ENCODE results near the gene PCSK6.
"Not testable (repeated sequence)": the region's sequence is repeated elsewhere in the genome, so short reads cannot be mapped to it uniquely, and the experiment has no call there.

PCSK6 gene

DNA sequence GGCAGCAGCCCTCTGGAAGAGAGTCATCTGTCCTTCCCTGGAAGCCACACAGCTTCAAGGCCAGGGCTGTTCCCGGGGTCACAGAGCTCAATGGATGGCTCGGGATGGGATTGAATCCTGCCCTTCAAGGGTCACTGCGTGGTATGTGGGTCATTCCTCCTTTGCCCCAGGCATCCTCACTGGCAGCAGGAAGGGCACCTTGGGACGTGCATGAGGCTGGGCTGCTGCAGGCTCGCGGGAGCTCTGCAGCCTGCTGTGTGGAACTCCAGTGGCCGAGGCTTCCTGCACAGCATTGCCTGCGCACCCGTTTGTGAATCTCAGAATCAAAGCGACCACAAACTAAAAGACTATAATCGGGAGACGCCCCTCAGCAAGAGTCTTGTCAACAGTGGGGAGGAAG, 60.7 kb downstream of the PCSK6 start:
- DNase-seq, result no peak

DNA sequence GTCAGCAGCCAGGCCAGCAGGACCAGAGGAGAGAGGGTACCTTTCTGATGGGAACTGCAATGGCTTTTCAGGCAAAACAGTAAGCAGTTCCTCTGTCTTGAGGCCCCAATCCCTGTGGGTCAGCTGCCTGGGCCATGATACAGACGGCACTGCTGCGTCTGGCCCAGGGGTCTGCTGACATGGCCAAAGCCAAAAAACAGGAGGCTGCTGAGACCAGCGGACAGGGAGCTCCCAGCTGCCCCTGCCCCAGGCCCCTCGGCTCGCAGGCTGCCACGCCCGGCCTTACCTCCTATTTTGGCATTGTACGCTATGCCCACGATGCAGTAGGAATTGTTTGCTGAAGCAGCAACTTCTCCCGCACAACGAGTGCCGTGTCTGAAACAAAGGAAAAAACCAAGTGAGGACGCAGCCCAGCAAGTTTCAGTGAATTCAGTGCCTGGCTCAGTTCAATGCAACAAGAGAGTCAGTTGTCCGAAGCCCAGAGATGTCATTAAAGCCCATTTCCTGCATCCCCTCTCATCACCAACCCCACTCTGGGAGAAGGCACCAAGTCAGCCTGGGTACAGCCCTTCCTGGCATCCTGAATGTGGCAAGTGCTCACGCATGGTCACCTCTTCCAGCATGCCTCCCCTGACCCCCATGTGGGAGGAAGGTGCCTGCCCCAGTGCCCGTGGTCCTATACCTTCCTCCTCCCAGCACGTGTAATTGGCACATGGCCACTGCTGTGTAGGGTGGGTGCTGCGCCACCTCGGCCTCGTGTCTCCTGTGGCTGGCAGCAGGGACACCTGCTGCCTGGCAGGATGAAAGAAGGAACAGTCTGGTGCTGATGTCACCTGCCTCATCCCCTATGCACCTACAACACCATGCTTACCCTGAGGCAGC, 61.7 kb downstream of the PCSK6 start:
- no peak for DNase-seq

DNA sequence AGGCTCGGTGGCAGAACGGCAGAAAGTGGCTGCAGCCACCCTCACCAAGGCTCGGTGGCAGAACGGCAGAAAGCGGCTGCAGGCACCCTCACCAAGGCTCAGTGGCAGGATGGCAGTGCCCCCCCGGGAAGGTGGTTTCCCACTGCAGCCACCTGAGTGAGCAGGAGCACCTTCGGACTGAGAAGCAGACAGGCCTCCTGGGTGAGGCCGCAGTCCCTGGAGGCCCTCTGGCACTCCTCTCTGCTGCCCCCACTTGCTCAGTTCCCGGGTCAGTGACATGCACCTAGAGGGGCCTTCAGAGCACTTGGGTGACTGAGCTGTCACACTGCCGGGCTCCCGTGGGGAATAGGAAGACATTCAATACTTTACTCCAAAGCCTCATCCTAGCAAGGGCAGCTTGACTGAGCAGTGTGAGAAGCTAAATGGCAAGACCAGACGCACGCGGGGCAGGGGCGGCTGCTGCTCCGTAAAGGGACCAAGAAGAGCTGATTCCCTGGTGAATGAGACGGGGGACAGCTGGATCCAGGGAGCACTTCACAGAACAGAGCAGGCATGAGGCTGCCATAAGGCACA, 62.7 kb downstream of the PCSK6 start:
- DNase-seq, result no peak

DNA sequence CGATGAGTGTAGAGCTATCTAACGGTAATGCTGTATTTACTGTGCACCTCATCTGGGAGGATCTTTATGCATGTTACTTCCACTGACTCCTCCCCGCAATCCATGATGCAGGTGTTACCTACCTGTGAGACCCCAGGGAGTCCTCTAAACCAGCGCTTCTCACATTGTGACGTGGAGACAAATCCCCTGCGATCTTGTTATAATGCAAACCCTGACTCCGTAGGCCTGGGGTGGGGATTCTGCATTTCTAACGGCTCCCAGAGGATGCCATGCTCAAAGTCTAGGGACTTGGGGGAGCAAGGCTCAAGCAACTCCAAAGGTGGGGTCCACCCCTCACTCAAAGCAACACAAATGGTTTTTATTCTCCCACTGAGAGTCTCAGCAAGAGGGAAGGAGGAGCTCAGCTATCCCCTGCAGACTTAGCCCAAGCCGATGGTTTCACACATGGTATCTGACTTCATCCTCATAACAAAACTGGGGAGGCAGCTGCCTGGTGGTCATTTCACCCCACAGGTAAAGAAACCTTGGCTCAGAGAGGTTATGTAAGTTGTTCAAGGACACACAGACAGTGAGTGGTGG, 63.6 kb downstream of the PCSK6 start:
- no peak for DNase-seq

DNA sequence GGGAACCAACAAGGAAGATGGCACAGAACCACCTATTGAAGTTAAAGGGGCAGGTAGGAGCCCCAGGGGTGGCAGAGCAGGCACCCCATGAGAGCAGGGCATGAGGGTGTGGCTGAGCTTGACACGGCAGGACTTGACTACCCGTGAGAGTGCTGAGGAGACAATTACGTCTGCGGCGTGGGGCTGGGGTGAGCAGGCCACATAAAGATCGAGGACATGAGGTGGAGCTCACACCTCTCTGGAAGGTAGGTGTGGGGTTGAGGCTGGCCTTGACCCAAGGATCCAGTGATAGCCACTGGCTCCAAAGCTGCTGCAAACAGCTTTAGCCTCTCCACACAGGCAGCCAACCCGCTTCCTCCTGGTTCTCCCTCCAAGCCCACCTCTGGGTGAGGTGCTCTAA, 64.5 kb downstream of the PCSK6 start:
- DNase-seq, result no peak

DNA sequence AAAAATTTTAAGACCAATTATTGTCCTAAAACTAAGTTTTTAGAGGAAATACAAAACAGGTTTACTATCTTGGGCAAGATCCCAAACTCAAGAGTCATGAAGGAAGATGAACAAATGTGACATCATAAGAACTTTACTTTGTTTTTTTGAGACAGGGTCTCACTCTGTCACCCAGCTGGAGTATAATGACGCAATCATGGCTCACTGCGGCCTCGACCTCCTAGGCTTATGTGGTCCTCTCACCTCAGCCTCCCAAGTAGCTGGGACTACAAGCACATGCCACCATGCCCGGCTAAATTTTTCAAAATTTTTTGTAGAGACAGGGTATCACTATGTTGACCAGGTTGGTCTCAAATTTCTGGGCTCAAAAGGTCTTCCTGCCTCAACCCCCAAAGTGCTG, 69.3 kb downstream of the PCSK6 start:
- DNase-seq, result no peak

DNA sequence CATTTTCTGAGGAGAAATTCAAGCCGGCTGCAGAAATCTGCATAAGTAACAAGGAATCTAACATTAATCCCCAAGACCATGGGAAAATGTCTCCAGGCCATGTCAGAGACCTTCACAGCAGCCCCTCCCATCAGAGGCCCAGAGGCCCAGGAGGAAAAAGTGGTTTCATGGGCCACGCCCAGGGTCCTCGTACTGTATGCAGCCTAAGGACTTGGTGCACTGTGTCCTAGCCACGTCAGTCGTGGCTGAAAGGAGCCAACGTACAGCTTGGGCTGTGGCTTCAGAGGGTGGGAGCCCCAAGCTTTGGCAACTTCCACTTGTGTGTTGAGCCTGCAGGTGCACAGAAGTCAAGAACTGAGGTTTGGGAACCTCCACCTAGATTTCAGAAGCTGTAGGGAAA, 73.0 kb downstream of the PCSK6 start:
- not testable (repeated sequence) for DNase-seq

DNA sequence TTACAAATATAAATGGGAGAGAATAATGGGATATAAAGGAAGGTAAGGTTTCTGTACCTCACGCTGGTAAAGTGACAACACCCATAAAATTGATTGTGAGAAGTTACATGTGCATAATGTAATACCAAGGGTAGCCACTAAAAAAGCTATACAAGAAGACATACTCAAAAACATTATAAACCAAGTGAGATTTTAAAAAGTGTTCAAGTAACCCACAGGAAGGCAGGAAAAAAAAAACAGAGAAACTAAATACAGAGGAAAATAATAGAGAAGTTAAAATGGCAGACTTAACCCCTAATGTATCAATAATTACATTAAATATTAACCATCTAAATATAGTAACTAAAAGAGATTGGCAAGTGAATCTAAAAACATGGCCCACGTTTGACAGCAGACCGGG, 76.3 kb downstream of the PCSK6 start:
- DNase-seq, result no peak

DNA sequence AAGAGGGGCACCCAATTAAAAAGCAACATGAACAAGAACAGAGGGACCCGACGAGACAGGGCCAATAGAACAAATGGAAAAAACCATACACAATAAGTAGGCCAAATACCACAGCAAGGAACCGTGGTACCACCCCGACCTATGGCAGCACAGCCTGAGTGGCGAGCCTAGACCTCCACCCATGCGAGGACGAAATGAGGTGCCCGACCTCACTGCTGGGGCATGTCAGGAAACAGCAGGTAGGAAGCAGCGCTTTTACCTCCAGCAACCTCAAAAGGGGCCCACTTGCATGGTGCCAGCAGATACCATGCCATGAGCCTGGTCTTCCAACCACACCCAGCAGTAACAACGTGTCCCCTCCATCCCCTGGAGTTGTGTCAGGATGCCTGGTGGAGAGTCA, 77.9 kb downstream of the PCSK6 start:
- DNase-seq, result no peak

DNA sequence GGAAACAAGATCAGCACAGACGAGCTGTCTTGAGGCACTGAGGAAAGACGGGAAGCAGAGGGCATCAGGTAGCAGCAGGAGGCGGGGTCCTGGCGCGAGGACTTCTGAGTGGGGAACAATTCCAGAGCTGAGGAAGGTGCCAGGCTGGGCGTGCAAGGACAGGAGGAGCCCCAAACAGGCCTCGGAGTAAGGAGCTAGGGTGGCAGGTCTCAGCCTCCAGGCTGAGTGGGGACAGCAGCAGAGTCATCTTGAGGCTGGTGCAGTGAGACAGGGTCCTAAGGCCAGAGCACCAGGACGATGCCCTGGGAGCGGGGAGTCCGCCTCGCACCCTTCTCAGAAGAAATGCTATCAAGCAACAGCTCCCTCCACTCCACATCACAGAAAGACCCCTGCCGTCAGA, 78.4 kb downstream of the PCSK6 start:
- no peak for DNase-seq

DNA sequence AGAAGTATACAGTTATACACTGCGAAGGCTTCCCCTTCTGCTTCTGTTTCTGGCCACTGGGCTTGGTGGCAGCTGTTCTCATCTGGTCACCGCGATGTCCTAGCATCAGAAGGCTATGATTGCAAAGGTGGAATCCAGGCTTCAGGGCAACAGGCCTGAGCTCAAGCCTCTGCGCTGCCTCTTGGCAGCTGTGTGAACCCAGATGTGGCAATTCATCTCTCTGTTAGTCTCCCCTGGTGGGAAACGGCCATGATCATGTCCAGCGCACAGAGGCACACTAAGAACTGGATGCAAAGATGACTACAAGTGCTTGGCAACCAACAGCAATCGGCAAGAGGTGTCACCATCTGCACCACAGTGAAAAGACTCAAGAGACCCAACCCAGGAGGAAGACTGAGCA, 78.9 kb downstream of the PCSK6 start:
- DNase-seq, result no peak

DNA sequence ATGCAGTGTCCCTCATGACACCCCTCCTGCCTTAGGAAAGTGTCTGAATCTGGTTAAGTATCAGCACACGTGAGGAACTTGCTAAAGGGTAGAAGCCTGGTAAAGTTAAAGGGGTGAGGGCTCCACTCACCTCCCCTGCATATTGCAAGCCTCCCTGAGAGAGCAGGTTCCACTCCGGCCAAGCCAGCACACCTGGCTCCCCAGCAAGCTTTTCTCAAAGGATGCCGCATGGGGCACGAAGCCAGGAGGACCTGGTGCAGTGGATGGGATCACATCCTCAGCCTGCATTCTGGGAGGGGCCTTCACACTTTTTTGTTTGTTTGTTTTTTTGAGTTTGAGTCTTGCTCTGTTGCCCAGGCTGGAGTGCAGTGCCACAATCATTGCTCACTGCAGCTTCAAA, 79.9 kb downstream of the PCSK6 start:
- DNase-seq, result no peak

DNA sequence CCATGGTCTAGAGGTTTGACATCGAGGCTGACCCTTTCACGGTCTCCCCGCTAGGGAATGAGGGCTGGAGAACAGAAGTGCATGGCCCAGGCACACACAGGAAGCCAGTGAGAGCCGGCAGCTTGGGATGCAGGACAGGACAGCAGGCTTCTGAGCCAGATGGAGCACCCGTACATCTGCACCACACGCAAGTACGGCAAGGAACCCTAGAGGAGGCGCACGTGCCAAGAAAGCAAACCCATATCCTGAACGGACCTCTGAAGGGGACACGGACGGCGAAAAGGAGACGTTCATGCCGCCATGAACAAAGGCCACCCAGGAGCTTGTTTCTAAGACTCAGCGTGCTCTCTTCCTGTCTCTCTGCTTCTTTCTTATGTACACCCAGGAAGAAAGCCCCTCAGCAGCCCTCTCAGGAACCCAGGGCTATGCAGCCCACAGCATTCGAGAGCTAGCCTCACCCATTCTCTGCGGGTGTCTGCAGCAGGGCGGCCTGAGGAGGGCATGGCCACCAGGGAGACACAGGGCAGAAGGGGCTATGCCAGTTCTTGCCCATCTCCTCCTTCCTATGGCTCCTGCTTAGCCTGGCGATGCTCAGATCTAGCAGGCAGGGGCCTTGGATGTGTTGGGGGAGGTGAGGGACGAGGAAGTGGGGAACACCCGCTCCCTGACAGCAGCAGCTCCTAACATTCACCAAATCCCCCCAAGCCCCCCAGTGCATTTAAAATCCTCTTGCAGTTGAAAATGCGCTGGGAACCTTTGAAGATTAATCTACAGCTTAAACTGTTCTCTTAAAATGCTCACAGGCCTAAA, 81.3 kb downstream of the PCSK6 start:
- no peak for DNase-seq

DNA sequence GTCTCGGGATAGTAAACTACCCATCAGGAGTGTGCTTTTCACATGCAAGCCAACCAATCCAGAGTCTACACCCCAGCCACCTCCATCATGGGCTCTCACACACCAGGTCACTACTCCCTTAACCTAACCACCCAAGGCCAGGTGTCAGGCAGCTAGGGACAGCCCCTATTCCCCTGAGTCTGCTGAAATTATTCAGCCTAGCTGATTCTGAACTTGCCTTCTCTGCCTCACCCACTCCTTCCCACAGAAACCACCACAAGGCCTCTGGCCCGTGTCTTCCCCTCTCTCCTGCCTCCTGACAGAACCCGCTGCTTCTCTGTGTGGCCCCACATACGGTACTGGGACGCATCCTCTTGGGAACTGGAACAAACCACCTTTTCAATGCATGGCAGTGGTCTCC, 82.1 kb downstream of the PCSK6 start:
- DNase-seq, result no peak

DNA sequence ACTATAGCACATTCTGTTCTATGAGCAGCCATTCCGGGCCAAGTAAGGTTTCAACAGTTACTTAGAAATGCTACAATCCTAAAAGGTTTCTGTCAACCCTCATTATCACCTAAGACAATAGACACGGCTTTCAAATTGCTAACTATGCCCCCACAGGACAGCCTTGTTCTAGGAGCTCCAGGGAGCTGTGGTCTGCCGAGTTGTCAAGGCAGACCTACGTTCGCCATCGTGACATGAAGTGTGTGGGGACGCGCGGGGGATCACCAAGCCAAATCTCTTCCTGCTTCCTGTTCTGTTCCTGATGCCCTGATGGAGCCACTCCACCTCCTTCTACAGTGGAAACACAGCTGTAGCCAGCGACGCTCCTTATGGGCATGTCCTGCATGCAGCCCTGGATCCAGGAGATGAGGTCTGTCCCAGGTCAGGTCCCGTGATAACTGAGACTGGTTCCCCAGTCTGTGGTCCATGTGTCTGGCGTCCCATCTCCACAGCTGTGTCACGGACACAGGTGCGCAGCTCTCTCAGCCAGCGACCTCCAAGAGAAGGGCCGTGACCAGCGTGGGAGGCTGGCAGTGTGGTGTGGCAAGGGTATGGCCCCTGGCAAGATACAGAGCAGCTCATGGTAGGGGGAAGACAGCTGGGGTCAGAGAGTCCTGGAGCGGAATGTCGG, 82.8 kb downstream of the PCSK6 start:
- no peak for DNase-seq

DNA sequence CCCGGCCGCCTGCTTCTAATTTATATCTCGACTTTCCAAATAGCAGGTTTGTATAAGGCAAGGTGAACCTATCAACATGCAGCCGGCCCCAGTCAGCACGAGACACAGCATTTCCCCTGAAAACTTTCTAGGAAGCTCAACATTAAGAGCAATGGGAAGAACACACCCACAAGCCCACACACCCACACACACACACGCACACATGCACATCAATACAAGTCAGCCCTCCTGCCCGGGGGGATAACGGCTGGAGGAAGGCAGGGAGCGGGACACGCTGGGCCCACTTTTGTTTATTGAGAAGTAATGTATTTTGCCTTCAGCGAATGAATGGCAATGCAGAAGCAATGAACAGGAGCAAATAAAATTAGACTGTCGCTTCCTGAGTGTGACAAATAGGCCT, 83.5 kb downstream of the PCSK6 start:
- no peak for DNase-seq

DNA sequence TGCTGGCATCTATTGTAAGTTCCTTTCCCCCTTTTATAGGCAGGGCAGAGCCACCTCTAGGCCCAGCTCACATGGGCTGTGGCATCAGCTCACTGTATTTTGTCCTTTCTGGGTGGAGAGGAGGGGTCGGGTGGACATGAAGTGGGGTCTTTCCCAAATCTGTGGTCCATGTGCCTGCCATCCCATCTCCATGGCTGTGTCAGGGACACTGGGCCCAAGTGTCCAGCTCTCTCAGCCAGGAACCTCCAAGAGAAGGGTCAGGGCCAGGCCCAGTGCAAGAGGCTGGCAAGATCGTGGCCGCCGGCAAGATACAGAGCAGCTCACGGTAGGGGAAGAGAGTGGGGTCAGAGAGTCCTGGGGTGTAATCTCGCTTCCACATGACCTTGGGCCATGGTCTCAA, 85.3 kb downstream of the PCSK6 start:
- no peak for DNase-seq

DNA sequence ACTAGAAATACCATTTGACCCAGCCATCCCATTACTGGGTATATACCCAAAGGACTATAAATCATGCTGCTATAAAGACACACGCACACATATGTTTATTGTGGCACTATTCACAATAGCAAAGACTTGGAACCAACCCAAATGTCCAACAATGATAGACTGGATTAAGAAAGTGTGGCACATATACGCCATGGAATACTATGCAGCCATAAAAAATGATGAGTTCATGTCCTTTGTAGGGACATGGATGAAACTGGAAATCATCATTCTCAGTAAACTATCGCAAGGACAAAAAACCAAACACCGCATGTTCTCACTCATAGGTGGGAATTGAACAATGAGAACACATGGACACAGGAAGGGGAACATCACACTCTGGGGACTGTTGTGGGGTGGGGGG, 86.6 kb downstream of the PCSK6 start:
- DNase-seq, result not testable (repeated sequence)

DNA sequence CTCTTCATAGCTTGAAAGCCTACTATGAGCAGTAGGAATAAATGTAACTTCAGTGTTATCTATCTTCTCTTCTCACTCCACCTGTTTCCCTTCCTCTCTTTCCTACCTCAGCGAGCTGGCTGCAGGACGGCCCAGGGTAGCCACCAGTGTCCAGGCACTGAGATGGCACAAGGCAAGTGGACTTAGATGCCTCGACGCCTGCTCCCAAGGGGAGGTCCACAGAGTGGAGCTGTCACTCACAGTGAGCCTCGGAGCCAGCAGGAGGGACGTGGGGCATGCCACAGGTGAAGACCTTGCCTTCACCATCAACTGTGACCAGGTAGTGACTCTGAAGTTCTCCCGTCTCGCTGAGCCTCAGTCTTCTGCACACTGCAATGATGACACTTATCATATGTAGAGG, 88.2 kb downstream of the PCSK6 start:
- DNase-seq, result no peak

DNA sequence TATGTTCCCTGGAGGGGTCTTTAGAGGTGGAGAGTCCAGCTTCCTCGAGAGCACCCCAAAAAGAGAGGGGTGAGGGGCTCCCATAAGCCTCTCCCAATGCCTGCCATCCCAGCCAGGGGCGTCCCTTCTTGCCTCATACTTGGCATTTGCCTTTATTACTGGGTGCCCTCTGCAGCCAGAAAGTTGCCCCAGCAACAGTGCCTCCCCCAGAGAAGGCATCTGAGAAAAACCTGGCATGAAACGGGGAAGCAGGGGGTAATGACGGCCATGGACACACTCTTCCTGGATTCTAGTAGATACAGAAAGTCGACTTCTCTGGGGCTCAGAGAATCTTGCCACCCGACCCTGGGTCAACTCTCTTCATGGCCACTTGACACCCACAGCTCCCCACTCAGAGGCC, 90.1 kb downstream of the PCSK6 start:
- no peak for DNase-seq

DNA sequence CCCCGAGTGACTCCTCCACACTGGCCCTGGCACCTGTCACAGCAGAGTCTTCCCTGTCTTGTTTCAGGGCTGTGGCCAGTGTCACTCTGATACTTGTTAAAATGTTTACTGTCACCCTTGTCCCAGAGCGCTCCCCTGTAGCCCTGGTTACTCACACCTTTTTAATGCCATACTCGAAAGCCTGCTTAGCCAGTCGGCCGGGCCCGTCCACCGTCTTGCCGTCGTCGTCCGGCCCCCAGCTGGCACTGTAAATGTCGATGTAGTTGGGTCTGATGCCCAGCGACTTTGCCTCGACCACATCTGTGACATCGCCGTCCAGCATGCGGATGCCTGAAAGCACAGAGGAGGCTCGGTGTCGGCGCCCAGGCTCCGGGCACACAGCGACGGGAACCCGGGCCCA, 91.3 kb downstream of the PCSK6 start:
- no peak for DNase-seq

DNA sequence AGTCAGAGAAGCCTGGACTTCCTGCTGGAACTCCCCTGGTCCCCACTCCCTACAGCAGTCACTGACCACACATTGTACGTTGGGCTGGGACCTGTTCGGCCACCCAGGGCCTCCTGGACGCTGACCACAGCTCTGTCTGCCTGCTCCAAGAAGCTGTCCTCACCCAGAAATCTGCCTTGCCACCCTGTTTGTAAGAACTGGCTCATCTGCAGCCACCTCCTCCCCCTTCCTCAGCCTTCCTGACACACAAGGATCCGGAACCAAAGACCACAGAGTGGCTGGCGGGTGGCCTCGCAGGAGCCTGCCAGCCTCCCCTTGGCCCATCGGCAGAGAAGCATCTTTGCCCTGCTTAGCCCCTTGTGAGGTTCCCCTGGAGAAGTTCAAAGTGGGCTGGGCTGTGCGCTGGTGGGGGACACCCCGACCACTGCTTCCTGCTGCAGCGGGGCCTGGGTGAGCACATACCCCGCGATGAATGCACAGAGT, 91.9 kb downstream of the PCSK6 start:
- no peak for DNase-seq

Data from fibroblast of skin of scalp (primary cell).